Measurements from ENCODE around the gene CDH4.

The CDH4 gene

GRCh38 chr20:61525781-61526431 lies 273.8 kb downstream of the CDH4 start:
- no peak for DNase-seq

DNA sequence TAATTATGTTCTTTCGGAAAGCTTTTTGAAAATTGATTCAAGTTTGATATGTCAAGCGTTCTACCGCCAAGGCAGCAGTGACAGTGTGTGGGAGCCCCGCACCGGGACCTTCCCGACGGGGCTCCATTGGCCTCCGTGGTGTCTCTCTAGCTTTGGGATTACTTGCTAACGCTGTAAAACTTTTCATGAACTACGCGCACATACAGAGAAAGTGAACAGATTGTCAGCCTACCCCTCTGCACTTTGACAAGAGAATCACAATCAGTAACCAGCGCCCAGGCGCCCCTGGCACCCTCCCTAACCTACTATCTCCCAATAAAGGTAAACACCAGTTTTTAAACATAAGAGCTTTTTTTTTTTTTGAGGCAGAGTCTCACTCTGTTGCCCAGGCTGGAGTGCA lies 274.8 kb downstream of the CDH4 start:
- no peak for DNase-seq

DNA sequence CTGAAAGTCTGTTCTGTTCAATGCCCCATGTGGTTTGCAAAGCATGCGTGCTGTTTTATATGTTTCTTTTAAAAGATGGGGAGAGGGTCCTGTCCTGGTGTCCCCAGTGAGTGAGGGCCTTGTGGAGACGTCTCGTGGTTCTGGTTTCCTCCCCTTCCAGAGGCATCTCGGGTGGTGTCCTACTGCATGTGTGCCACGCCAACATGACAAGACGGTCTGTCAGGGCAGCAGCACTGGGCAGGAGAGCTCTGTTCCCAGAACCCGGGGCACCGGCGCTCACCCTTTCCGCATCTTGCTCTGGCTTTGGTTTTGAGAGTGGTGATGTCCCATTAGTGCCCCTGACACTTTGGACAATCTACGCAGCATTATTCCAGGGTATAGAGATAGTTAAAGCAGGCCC lies 275.6 kb downstream of the CDH4 start:
- no peak for DNase-seq

- DNase-seq, result no peak
Observed at GRCh38 chr20:61528591-61528990, 276.5 kb downstream of the CDH4 start.

GRCh38 chr20:61529354-61529753 lies 277.3 kb downstream of the CDH4 start:
- DNase-seq, result no peak

GRCh38 chr20:61531553-61532345 lies 279.7 kb downstream of the CDH4 start:
- no peak for DNase-seq

DNA sequence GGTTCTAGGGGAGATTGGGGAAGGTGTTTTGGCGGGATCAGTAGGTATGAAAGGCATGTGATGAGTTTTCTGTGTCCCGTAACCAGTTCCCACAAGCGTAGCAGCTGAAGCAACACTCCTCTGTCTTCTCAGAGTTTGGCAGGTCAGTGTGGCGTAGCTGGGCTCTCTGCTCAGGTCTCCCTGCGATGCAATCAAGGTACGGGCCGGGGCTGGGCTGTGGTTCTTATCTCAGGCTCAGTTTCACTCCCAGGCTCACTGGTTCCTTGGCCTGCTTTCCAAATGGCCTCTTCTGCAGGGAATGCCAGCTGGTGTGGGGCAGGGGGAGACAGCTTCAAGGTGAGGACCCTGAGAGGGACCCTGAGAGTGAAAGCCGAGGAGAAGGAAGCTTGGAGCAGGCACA lies 280.7 kb downstream of the CDH4 start:
- no peak for DNase-seq

DNA sequence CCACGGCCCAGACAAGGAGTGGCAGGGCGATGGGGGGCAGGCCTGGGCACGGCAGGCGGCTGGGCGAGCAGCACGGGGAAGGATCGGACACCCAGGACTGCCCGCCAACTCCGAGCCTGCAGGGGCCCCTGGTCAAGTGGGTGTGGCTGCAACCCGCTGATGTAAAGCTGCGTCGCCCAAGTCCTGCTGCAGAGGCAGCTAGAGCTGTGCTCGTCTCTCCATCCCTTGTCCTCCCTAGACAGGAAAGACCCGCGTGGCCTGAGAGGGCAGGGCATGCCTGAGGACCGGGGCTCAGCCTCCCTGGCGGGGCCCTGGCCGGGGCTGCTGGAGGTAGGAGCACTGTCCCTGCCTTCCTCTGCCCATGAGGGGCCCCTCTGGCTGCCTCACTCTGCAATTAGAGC lies 281.2 kb downstream of the CDH4 start:
- DNase-seq, result no peak

- DNase-seq, result no peak
Observed at GRCh38 chr20:61534346-61534745, 282.3 kb downstream of the CDH4 start.

DNA sequence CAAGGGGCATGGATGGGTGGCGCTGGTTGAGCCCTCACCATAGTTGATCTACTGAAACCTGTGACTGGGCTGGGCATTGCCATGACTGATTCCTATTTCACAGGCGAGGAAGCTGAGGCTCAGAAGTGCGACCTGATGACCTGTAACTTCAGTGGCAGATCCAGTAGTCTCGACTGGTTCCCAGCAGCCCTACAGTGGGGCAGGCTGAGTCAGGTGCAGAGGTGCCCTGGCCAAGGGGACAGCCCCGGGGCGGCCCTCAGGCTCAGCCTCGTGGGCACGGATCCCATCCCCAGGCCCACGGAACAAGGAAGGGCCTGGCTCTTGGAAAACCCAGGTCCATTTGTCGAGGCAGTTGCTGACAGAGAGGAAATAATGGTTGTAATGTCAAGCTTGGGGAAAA lies 283.0 kb downstream of the CDH4 start:
- DNase-seq, result no peak

- DNase-seq, result no peak
Observed at GRCh38 chr20:61535536-61535935, 283.5 kb downstream of the CDH4 start.

DNA sequence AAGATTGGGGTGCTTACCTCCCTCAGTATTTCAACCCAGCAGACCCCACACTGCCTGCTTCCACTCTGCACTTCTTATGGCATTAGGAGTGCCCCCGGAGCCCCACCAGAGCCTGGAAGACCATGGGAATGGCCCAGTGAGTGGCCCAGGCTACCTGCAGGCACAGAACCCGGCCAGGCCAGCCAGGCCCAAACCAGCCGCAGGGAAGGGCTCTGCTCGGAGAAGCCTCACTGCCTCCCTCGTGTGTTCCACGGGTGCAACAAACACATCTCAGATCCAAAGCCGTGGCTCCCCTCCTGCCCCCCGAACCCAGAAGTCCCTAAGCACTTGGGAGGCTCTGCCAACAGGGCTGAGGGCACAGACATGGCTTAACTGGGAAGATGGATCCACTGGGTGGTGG lies 283.9 kb downstream of the CDH4 start:
- no peak for DNase-seq

- DNase-seq, result no peak
Observed at GRCh38 chr20:61536671-61537070, 284.6 kb downstream of the CDH4 start.

GRCh38 chr20:61537239-61538182 lies 285.4 kb downstream of the CDH4 start:
- no peak for DNase-seq

- DNase-seq, result no peak
Observed at GRCh38 chr20:61538183-61538942, 286.3 kb downstream of the CDH4 start.

DNA sequence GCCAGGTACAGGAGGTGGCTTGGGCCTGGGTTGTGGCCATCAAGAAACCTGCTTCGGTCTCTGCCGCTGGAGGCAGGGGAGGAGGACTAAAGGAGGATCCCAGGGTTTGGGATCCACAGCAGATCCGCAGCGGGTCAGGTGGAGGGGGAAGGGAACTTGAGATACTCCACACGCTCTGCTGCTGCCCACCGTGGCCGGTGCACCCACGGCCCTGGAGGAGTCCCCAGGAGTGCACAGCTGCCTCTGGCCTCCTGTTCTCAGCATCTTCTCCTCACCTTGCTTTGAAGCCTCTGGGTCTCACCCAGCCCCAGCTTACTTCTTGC lies 286.8 kb downstream of the CDH4 start:
- no peak for DNase-seq

DNA sequence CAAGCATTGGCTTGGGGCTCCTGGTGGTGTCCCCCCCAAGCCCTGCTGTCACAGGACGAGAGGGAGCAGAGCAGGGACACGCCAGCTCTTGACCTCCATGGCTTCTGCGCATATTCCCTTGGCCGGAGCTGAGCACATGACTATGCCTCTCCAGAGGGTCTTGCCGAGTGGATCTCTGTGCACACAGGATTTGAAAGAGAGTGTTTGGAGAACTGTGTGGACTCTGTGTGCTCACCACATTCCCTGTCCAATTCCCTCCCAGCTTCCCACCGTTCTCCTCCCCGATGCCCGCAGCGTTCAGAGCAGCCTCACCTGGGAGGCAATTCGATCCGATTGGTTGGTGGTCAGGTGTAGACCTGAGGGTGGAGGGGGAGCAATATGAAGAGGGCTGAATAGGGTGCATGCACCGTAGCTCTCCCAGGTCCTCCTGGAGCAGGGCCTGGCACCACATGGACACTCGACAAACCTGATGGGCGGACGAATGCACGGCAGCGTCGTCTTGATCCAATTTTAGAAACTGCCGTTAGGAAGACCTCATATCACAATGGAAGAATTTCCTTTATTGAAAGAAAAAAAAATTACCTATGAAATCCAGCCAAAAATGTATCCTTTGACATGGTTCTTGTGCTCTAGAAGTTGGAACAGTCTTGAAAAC lies 287.8 kb downstream of the CDH4 start:
- no peak for DNase-seq

- no peak for DNase-seq
Observed at GRCh38 chr20:61541537-61541936, 289.5 kb downstream of the CDH4 start.

DNA sequence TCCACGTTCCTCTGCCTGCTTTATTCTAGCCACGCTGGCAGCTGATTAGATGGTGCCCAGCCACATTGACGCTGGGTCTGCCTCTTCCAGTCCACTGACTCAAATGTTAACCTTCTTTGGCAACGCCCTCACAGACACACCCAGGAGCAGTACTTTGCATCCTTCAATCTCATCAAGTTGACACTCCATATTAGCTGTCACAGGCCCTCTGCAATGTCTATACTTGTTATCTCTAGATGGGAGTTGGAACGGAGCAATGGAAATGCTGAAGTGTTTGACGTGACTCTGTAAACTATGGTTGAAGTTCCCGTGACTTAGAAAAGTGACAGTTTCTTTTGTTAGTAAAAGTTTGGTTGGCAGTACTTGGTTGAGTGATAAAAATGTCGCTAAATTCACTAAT lies 291.0 kb downstream of the CDH4 start:
- DNase-seq, result no peak

GRCh38 chr20:61543931-61544745 lies 292.1 kb downstream of the CDH4 start:
- DNase-seq, result no peak

Data from KG1 (cell line).